K562 (cell line): ENCODE results near the gene SCIN. TPM values are rescaled to one million over a fixed set of nuclear protein-coding genes. Genes with fewer than 3 reads are reported as not detected.

ENCODE experiments used
- ATAC-seq: fragments of 200-7000 bp; cut with Tn5 transposase; 3 replicates; pipeline ENCODE4 v1.9.1; 2020; ENCODE audit warnings: moderate library complexity
- BruUV-seq: library from RNA; stranded (reverse); fragments of 400-500 nt; replicated peaks from 2 replicates; lab custom pipeline; 2021; lab: Mats Ljungman, UMichigan
- CTCF ChIA-PET: fragments of 300-600 bp; formaldehyde crosslinking; extraction: SDS; loops from one replicate; lab custom pipeline; 2021; ENCODE audit warnings: low intra/inter-chr PET ratio; lab: Yijun Ruan, JAX
- POLR2A ChIA-PET: fragments of 300-600, 350-650 bp; sonication (Branson Sonifier 250); formaldehyde crosslinking; extraction: SDS; loops from one replicate; lab custom pipeline; 2021; ENCODE audit warnings: antibody characterized with exemption, inconsistent platforms; lab: Yijun Ruan, JAX
- DNase-seq, 4 experiments: peaks; one replicate each; pipeline versions ENCODE4 v3.0.0 to v3.0.0-alpha.2; 2011 to 2018; ENCODE audit warnings: low spot score in 3 of 4, mixed read lengths in 3 of 4; ENCODE audit errors: extremely low read depth in 1 of 4
- FAIRE-seq: peaks from 2 replicates; lab custom pipeline; 2011; peaks lifted over from hg19 to GRCh38; lab: Jason Lieb, UNC
- H2AFZ ChIP-seq: 2 replicates; pipeline ENCODE4 v1.6.0; 2011; ENCODE audit warnings: low read depth, low read length, control low read depth, inconsistent platforms
- H3K27ac ChIP-seq: fragments of 200-600 bp; 3 replicates; pipeline ENCODE4 v1.8.0; 2011; ENCODE audit warnings: low read depth, mild to moderate bottlenecking, control low read depth, inconsistent platforms, low read length, moderate library complexity, mixed read lengths; ENCODE audit errors: extremely low read depth
- H3K27me3 ChIP-seq, 2 experiments: fragments of 300-600 bp in 1 of 2; 2 replicates in 1 of 2; 3 replicates in 1 of 2; pipeline versions ENCODE4 v1.6.0 to v1.8.0; 2011; ENCODE audit warnings: inconsistent platforms in 2 of 2, low read length in 2 of 2, mild to moderate bottlenecking in 1 of 2, mixed read lengths in 1 of 2, moderate library complexity in 1 of 2; ENCODE audit not compliant: control insufficient read depth in 2 of 2, insufficient read depth in 2 of 2
- H3K36me3 ChIP-seq: fragments of 300-600 bp; 3 replicates; pipeline ENCODE4 v1.8.0; 2011; ENCODE audit warnings: mild to moderate bottlenecking, low read length, inconsistent platforms; ENCODE audit not compliant: control insufficient read depth, insufficient read depth
- H3K4me1 ChIP-seq, 2 experiments: fragments of 200-600 bp in 1 of 2; replicated peaks in 1 of 2; 2 replicates in 1 of 2; 3 replicates in 1 of 2; pipeline versions ENCODE4 v1.5.1 to v1.8.0; 2011; ENCODE audit warnings: inconsistent platforms in 2 of 2, low read length in 2 of 2, mild to moderate bottlenecking in 1 of 2, mixed read lengths in 1 of 2, moderate library complexity in 1 of 2; ENCODE audit not compliant: control insufficient read depth in 2 of 2, insufficient read depth in 2 of 2
- H3K4me2 ChIP-seq: 2 replicates; pipeline ENCODE4 v1.6.1; 2011; ENCODE audit warnings: low read length, control low read depth, inconsistent platforms, mixed read lengths; ENCODE audit not compliant: insufficient read depth
- H3K4me3 ChIP-seq: fragments of 200-600 bp; sonication (generic), shearing (Covaris generic); 2 replicates; pipeline ENCODE4 v1.5.1; 2016; ENCODE audit warnings: control low read depth, inconsistent platforms
- H3K79me2 ChIP-seq: fragments of 200-600 bp; 3 replicates; pipeline ENCODE4 v1.8.0; 2011; ENCODE audit warnings: low read length, inconsistent platforms; ENCODE audit not compliant: control insufficient read depth, insufficient read depth
- H3K9ac ChIP-seq, 2 experiments: 2 replicates each; pipeline versions ENCODE4 v1.6.0 to v1.6.1; 2011; ENCODE audit warnings: low read depth in 2 of 2, low read length in 2 of 2, control low read depth in 1 of 2, inconsistent platforms in 1 of 2, mild to moderate bottlenecking in 1 of 2, mixed read lengths in 1 of 2; ENCODE audit not compliant: insufficient read depth in 1 of 2
- H3K9me1 ChIP-seq: one replicate; pipeline ENCODE4 v1.6.0; 2011; ENCODE audit warnings: inconsistent platforms, mild to moderate bottlenecking, low read length, moderate library complexity; ENCODE audit not compliant: control insufficient read depth, insufficient read depth
- H3K9me3 ChIP-seq: replicated peaks from 2 replicates; pipeline ENCODE4 v1.5.1; 2011; ENCODE audit warnings: low read depth, low read length, inconsistent platforms; ENCODE audit not compliant: control insufficient read depth, insufficient read depth
- H4K20me1 ChIP-seq: replicated peaks from 2 replicates; pipeline ENCODE4 v1.6.1; 2011; ENCODE audit warnings: low read length, inconsistent platforms, mixed read lengths; ENCODE audit not compliant: control insufficient read depth, insufficient read depth
- BCOR ChIP-seq: fragments of 450-650 bp; IDR thresholded peaks from 2 replicates; pipeline ENCODE4 v1.6.1; 2016
- HMGXB4 ChIP-seq: sonication (generic); formaldehyde crosslinking; IDR thresholded peaks from 2 replicates; pipeline ENCODE4 v1.8.1; 2023; ENCODE audit warnings: mild to moderate bottlenecking, missing genetic modification reagents
- HNRNPK ChIP-seq: fragments of 200-400 bp; formaldehyde crosslinking; IDR thresholded peaks from one replicate; pipeline ENCODE4 v1.6.1; 2018; ENCODE audit warnings: mild to moderate bottlenecking, low read depth, low read length; ENCODE audit not compliant: poor library complexity, severe bottlenecking
- HSF4 ChIP-seq: fragments of 250-450 bp; sonication (Bioruptor Pico); IDR thresholded peaks from 2 replicates; pipeline ENCODE4 v2.1.2; 2022; ENCODE audit warnings: mild to moderate bottlenecking, moderate library complexity, borderline replicate concordance
- KDM1A ChIP-seq, 2 experiments: fragments of 450-650 bp; IDR thresholded peaks; 2 replicates each; pipeline ENCODE4 v1.6.1; 2016; ENCODE audit warnings: mild to moderate bottlenecking in 2 of 2
- NFATC3 ChIP-seq: fragments of 450-650 bp; IDR thresholded peaks from 2 replicates; pipeline ENCODE4 v1.6.1; 2017; ENCODE audit warnings: mild to moderate bottlenecking
- NFE2 ChIP-seq: IDR thresholded peaks from 2 replicates; pipeline ENCODE4 v1.6.1; 2014; ENCODE audit warnings: antibody characterized with exemption, low read depth
- NFIC ChIP-seq: fragments of 450-650 bp; IDR thresholded peaks from 2 replicates; pipeline ENCODE4 v1.6.1; 2017; ENCODE audit warnings: mild to moderate bottlenecking, inconsistent platforms
- NFIX ChIP-seq: fragments of 250-450 bp; sonication (Bioruptor Pico); IDR thresholded peaks from 2 replicates; pipeline ENCODE4 v1.4.0; 2020; ENCODE audit warnings: low read depth, mild to moderate bottlenecking, moderate library complexity
- PHF20 ChIP-seq: fragments of 450-650 bp; IDR thresholded peaks from 2 replicates; pipeline ENCODE4 v1.6.1; 2018; ENCODE audit not compliant: partially characterized antibody
- RAD21 ChIP-seq, 2 experiments: fragments of 250-450 bp in 1 of 2; fragments of 450-650 bp in 1 of 2; sonication (Bioruptor Pico) in 1 of 2; formaldehyde crosslinking in 1 of 2; IDR thresholded peaks in 1 of 2; conservative IDR thresholded peaks in 1 of 2; 2 replicates each; pipeline versions ENCODE4 v1.4.0 to v1.8.0; 2020 to 2022; ENCODE audit warnings: mild to moderate bottlenecking in 2 of 2, moderate library complexity in 1 of 2
- RNF2 ChIP-seq: sonication (generic); IDR thresholded peaks from 2 replicates; pipeline ENCODE4 v1.6.1; 2016
- SIN3A ChIP-seq, 2 experiments: fragments of 150-350 bp in 1 of 2; IDR thresholded peaks; 2 replicates each; pipeline ENCODE4 v1.6.1; 2011 to 2016; ENCODE audit warnings: borderline replicate concordance in 2 of 2, low read depth in 2 of 2, low read length in 2 of 2, mild to moderate bottlenecking in 2 of 2, moderate library complexity in 2 of 2; ENCODE audit not compliant: control insufficient read depth in 1 of 2
- STAT5B ChIP-seq: fragments of 250-450 bp; sonication (Bioruptor Pico); IDR thresholded peaks from 2 replicates; pipeline ENCODE4 v1.8.0; 2021; ENCODE audit warnings: mild to moderate bottlenecking, inconsistent platforms
- ZNF511 ChIP-seq: sonication (generic); formaldehyde crosslinking; IDR thresholded peaks from 2 replicates; pipeline ENCODE4 v1.8.0; 2022; ENCODE audit warnings: mild to moderate bottlenecking, missing genetic modification reagents
- WGBS: fragments of 100-300 bp; shearing (Covaris generic); methylation state at CpG from one replicate; pipeline ENCODE4 v1.1.6; 2016; ENCODE audit warnings: low coverage, mixed read lengths; ENCODE audit not compliant: insufficient coverage; ENCODE audit errors: missing lambda C conversion rate; 5-methylcytosine and 5-hydroxymethylcytosine counted together
- in situ Hi-C: fragments of 300-500 bp; cut with MboI; formaldehyde crosslinking; loops from 4 replicates; pipeline ENCODE4 v1.15.0; 2018; ENCODE audit warnings: inconsistent platforms, mixed read lengths
- intact Hi-C: fragments of 100-400 bp; cut with micrococcal nuclease; formaldehyde crosslinking; loops from 2 replicates; pipeline ENCODE4 v1.14.2; 2022
- polyA plus RNA-seq, 8 experiments: library from polyadenylated mRNA; depleted of rRNA in 4 of 8; stranded (reverse) in 5 of 8; unstranded in 3 of 8; fragments of >200 nt; fragmentation: Nextera tagmentation in 2 of 8; fragmentation: Illumina TruSeq in 1 of 8; extraction: Ambion mirVana in 2 of 8; extraction: Trizol in 1 of 8; gene quantifications; 2 replicates each; pipeline versions ENCODE4 v1.2.1 to v1.2.3, GENCODE V29; 2011 to 2014; ENCODE audit warnings: inconsistent platforms in 1 of 8, missing spikeins in 1 of 8
- total RNA-seq, 7 experiments: library from RNA; depleted of rRNA in 6 of 7; stranded (reverse); fragments of >200 nt in 6 of 7; fragmentation: Illumina TruSeq in 2 of 7; extraction: Trizol in 2 of 7; gene quantifications; 2 replicates each; pipeline versions ENCODE4 v1.2.1 to v1.2.3, GENCODE V29; 2011 to 2021; ENCODE audit warnings: low replicate concordance in 1 of 7

Gene SCIN
- total and polyA plus RNA-seq, 9 of the 15 experiments (the other 6 are each of a cell fraction or from before 2014, with no cell fraction given) = 0.67 to 18.2 (median 10.6) TPM

GRCh38 chr7:12630513-12630819, 59.9 kb downstream of the SCIN start:
- DNase-seq (no peak), ATAC-seq (no peak), FAIRE-seq (no peak)
- Histone ChIP-seq H3K4me3 (no peak overlapping the region), H3K27ac (no peak overlapping the region), H4K20me1 (no peaks in the 10 kb centered on the region), H3K36me3 (0 out of 3 replicates have a peak, but pooled peaks cover 2% of the 10 kb centered on the region), H2AFZ (no peak overlapping the region), H3K4me1 (no peaks in the 10 kb centered on the region), H3K27me3 (no peaks in the 10 kb centered on the region), H3K9ac (no peak overlapping the region), H3K79me2 (no peaks in the 10 kb centered on the region), H3K4me2 (no peak overlapping the region), H3K9me1 (no peaks in the 10 kb centered on the region), H3K9me3 (no peaks in the 10 kb centered on the region)
- 28% methylated on average over 6 of the region's 6 CpGs for WGBS
- BruUV-seq = no TSS peak
- in situ Hi-C loops (no loop called here), intact Hi-C loops (no loop called here)
- POLR2A ChIA-PET = no interaction called here
- CTCF ChIA-PET = no interaction called here
- TF ChIP-seq HMGXB4 (CRISPR knock-in tag) (no peak), KDM1A (IDR thresholded peaks at IDR 0.05) (peak; percentile 8 to 26; a peak in 1 of 4 replicates), NFIC (peak; percentile 91), NFIX (peak; percentile 48)

GRCh38 chr7:12633582-12633981, 63.1 kb downstream of the SCIN start:
- in situ Hi-C loops (no loop called here), intact Hi-C loops (no loop called here)
- Histone ChIP-seq H3K79me2 (no peaks in the 10 kb centered on the region), H3K4me3 (no peak overlapping the region), H3K9me1 (no peaks in the 10 kb centered on the region), H2AFZ (no peak overlapping the region), H3K9me3 (no peaks in the 10 kb centered on the region), H3K27ac (no peak overlapping the region), H3K36me3 (peaks cover 7% of the 10 kb centered on the region; the same call in 1 of the 3 replicates), H3K4me1 (no peaks in the 10 kb centered on the region; a peak in 2 of 5 replicates), H3K27me3 (no peaks in the 10 kb centered on the region), H3K4me2 (no peak overlapping the region), H3K9ac (no peak overlapping the region), H4K20me1 (no peaks in the 10 kb centered on the region)
- ChIA-PET CTCF (no interaction called here), POLR2A (no interaction called here)
- FAIRE-seq (peak; percentile 58), DNase-seq (no peak), ATAC-seq (no peak)
- BruUV-seq = no TSS peak
- WGBS = 7% methylated on average over 4 of the region's 4 CpGs
- no peak for TF ChIP-seq RNF2
- TF ChIP-seq NFE2 = no peak
- no peak for TF ChIP-seq STAT5B (CRISPR knock-in tag)
- no peak for TF ChIP-seq RAD21 (CRISPR knock-in tag; conservative IDR thresholded peaks at IDR 0.05 in 1 of 2, IDR thresholded peaks at IDR 0.05 in 1 of 2)
- TF ChIP-seq HNRNPK = no peak
- TF ChIP-seq NFATC3 = no peak
- TF ChIP-seq BCOR = no peak
- no peak for TF ChIP-seq ZNF511 (CRISPR knock-in tag)
- TF ChIP-seq SIN3A (IDR thresholded peaks at IDR 0.05; ENCODE audit: borderline replicate concordance in 2 of 2, control insufficient read depth in 1 of 2, low read depth in 2 of 2, low read length in 2 of 2) = no peak
- no peak for TF ChIP-seq HSF4
- no peak for TF ChIP-seq PHF20
